ENCODE data around the gene SLC16A8. TPM values are rescaled to one million over a fixed set of nuclear protein-coding genes. Genes with fewer than 3 reads are reported as not detected.

Gene SLC16A8
- total and polyA plus RNA-seq, 10 of the 15 experiments (the other 5 are each of a cell fraction or from before 2014, with no cell fraction given): not detected

- no TSS peak for BruUV-seq (replicated peaks)
- Histone ChIP-seq H3K9me3 (replicated peaks; ENCODE audit: control insufficient read depth, insufficient read depth, low read length) (no peaks in the 10 kb centered on the region), H4K20me1 (ENCODE audit: control insufficient read depth, insufficient read depth) (no peaks in the 10 kb centered on the region), H3K79me2 (ENCODE audit: control insufficient read depth, insufficient read depth, low read length) (no peaks in the 10 kb centered on the region), H2AFZ (ENCODE audit: control insufficient read depth, low read depth, low read length) (no peak overlapping the region), H3K4me3 (no peak overlapping the region), H3K9ac (ENCODE audit: control insufficient read depth, insufficient read depth, low read length) (no peak overlapping the region), H3K27ac (ENCODE audit: control insufficient read depth, insufficient read depth) (no peak overlapping the region), H3K27me3 (replicated peaks in 1 of 2; ENCODE audit: control insufficient read depth in 2 of 2, insufficient read depth in 2 of 2, low read length in 1 of 2) (peaks cover 4 to 5% of the 10 kb centered on the region in 2 experiments; a peak in 3 of 4 replicates), H3K4me1 (ENCODE audit: control insufficient read depth, insufficient read depth, low read length) (no peaks in the 10 kb centered on the region), H3K36me3 (ENCODE audit: control insufficient read depth in 2 of 2, insufficient read depth in 2 of 2, low read length in 1 of 2) (no peaks in the 10 kb centered on the region), H3K4me2 (ENCODE audit: control insufficient read depth, insufficient read depth) (no peak overlapping the region)
- no peak for ATAC-seq
- CTCF ChIA-PET: no interaction called here
- WGBS (ENCODE audit: insufficient coverage, insufficient replicate concordance, low lambda C conversion rate, missing lambda C conversion rate): 75% methylated on average over 13 of the region's 13 CpGs
- intact Hi-C loops (cut with micrococcal nuclease; ENCODE audit: unreplicated experiment): no loop called here
- RAD21 ChIA-PET (ENCODE audit: unreplicated experiment): no interaction called here
- in situ Hi-C loops (cut with MboI): no loop called here
- no peak for FAIRE-seq
- no peak for DNase-seq (ENCODE audit: low read depth, low spot score)
- POLR2A ChIA-PET: no interaction called here
- SMC1A ChIA-PET (ENCODE audit: uncharacterized antibody, unreplicated experiment): interaction anchor here (1.2 kb wide), 1 partner anchor 268 kb away, joined by 3 read pairs; no protein-coding TSS in a partner anchor
- no peak for TF ChIP-seq EP300 (IDR thresholded peaks at IDR 0.05; ENCODE audit: borderline replicate concordance in 1 of 2, control insufficient read depth in 1 of 2, low read depth in 2 of 2, low read length in 2 of 2)
- no peak for TF ChIP-seq NR2C1 (IDR thresholded peaks at IDR 0.05)
- no peak for TF ChIP-seq ZBTB4 (CRISPR knock-in tag; IDR thresholded peaks at IDR 0.05)
- no peak for TF ChIP-seq ETV6 (conservative IDR thresholded peaks at IDR 0.05 in 1 of 2, IDR thresholded peaks at IDR 0.05 in 1 of 2; ENCODE audit: borderline replicate concordance in 1 of 2, low read depth in 1 of 2)
- TF ChIP-seq IRF5 (IDR thresholded peaks at IDR 0.05; ENCODE audit: borderline replicate concordance): no peak
- TF ChIP-seq EED (IDR thresholded peaks at IDR 0.05; ENCODE audit: low read depth): no peak
- no peak for TF ChIP-seq ZNF384 (IDR thresholded peaks at IDR 0.05; ENCODE audit: borderline replicate concordance, low read depth, low read length)
- TF ChIP-seq MLLT1 (IDR thresholded peaks at IDR 0.05): no peak
- TF ChIP-seq E4F1 (IDR thresholded peaks at IDR 0.05; ENCODE audit: borderline replicate concordance, partially characterized antibody): no peak
- no peak for TF ChIP-seq ZBTB40 (IDR thresholded peaks at IDR 0.05; ENCODE audit: borderline replicate concordance)
Observed at GRCh38 chr22:38086942-38087341, 3.0 kb upstream of the SLC16A8 start.

Data from GM12878 (cell line).